NCI-H82 (cell line): ENCODE results near the gene CD79B.

ENCODE experiments used
- DNase-seq: peaks from one replicate; lab custom pipeline; 2025; lab: John Stamatoyannopoulos, UW

Gene CD79B

GRCh38 chr17:63931981-63932561, at the start of gene CD79B:
Gene CD79B, minus strand, starts transcription at chr17:63932331. Its CDS starts 70 bp downstream, at chr17:63932261.
- DNase-seq = no peak

GRCh38 chr17:63978272-63979200, 46.4 kb upstream of the CD79B start:
- DNase-seq = no peak

GRCh38 chr17:63976702-63977101, 44.6 kb upstream of the CD79B start:
- DNase-seq = no peak

- DNase-seq = no peak
These were observed 43.5 kb upstream of the CD79B start for GRCh38 chr17:63975541-63976092.

- DNase-seq = no peak
These were observed 42.6 kb upstream of the CD79B start for GRCh38 chr17:63974594-63975192.

GRCh38 chr17:63973930-63974593, 41.9 kb upstream of the CD79B start:
- no peak for DNase-seq

- DNase-seq = no peak
These were observed 41.1 kb upstream of the CD79B start for GRCh38 chr17:63973247-63973646.

- no peak for DNase-seq
These were observed 40.7 kb upstream of the CD79B start, which contains the start of gene SCN4A for GRCh38 chr17:63972796-63973195. Gene SCN4A, minus strand, starts transcription at chr17:63972918. Its CDS starts 77 bp downstream, at chr17:63972841.

- no peak for DNase-seq
These were observed 37.1 kb upstream of the CD79B start for GRCh38 chr17:63969278-63969677.

GRCh38 chr17:63967953-63968352, 35.8 kb upstream of the CD79B start:
- DNase-seq = no peak

- DNase-seq = no peak
These were observed 34.6 kb upstream of the CD79B start for GRCh38 chr17:63966646-63967264.

- no peak for DNase-seq
These were observed 31.0 kb upstream of the CD79B start for GRCh38 chr17:63963123-63963522.

- no peak for DNase-seq
These were observed 30.2 kb upstream of the CD79B start for GRCh38 chr17:63962298-63962744.

GRCh38 chr17:63961355-63962212, 29.5 kb upstream of the CD79B start:
- peak; percentile 58 for DNase-seq

- peak; percentile 61 for DNase-seq
These were observed 28.3 kb upstream of the CD79B start for GRCh38 chr17:63960430-63960829.

- DNase-seq = no peak
These were observed 27.9 kb upstream of the CD79B start for GRCh38 chr17:63960006-63960405.

GRCh38 chr17:63956296-63956920, 24.3 kb upstream of the CD79B start:
- no peak for DNase-seq

- DNase-seq = no peak
These were observed 23.7 kb upstream of the CD79B start for GRCh38 chr17:63955791-63956190.

GRCh38 chr17:63955232-63955631, 23.1 kb upstream of the CD79B start:
- no peak for DNase-seq
